Common myeloid progenitor, CD34-positive (primary cell): ENCODE results near the gene RFT1.

Experiments used
- CTCF ChIA-PET: fragments of 350-600 bp; sonication (Branson Sonifier 250); formaldehyde crosslinking; loops from one replicate; lab custom pipeline; 2021; ENCODE audit warnings: antibody characterized with exemption; lab: Charles Lee
- POLR2A ChIA-PET: fragments of 350-600 bp; sonication (Branson Sonifier 250); formaldehyde crosslinking; loops from one replicate; lab custom pipeline; 2021; ENCODE audit warnings: antibody characterized with exemption; lab: Charles Lee
- DNase-seq, 3 donors: peaks; one replicate each; pipeline versions ENCODE4 v3.0.0 to v3.0.0-alpha.2; 2013
- H3K27ac ChIP-seq, 2 experiments: 1 replicate in 1 of 2; 2 replicates in 1 of 2; pipeline ENCODE4 v1.7.0; 2013; ENCODE audit warnings: inconsistent platforms in 2 of 2, low read length in 2 of 2, mild to moderate bottlenecking in 2 of 2, low read depth in 1 of 2, moderate library complexity in 1 of 2; ENCODE audit not compliant: severe bottlenecking in 2 of 2, insufficient read depth in 1 of 2, poor library complexity in 1 of 2
- H3K27me3 ChIP-seq, 5 experiments: replicated peaks in 2 of 5; 1 replicate in 3 of 5; 2 replicates in 2 of 5; pipeline versions ENCODE4 v1.6.1 to v1.7.0; 2013; ENCODE audit warnings: low read length in 4 of 5, mild to moderate bottlenecking in 2 of 5, moderate library complexity in 2 of 5, inconsistent platforms in 1 of 5; ENCODE audit not compliant: insufficient read depth in 5 of 5, control insufficient read depth in 4 of 5
- H3K36me3 ChIP-seq, 4 experiments: 1 replicate in 2 of 4; 2 replicates in 2 of 4; pipeline versions ENCODE4 v1.6.1 to v1.7.0; 2013; ENCODE audit warnings: low read length in 3 of 4, control low read depth in 1 of 4, mild to moderate bottlenecking in 1 of 4; ENCODE audit not compliant: control insufficient read depth in 4 of 4, insufficient read depth in 4 of 4
- H3K4me1 ChIP-seq, 4 experiments: 1 replicate in 3 of 4; 2 replicates in 1 of 4; pipeline versions ENCODE4 v1.6.1 to v1.7.1; 2013; ENCODE audit warnings: low read length in 3 of 4, mild to moderate bottlenecking in 3 of 4, control low read depth in 1 of 4, inconsistent platforms in 1 of 4, moderate library complexity in 1 of 4; ENCODE audit not compliant: control insufficient read depth in 4 of 4, insufficient read depth in 4 of 4; ENCODE audit errors: control extremely low read depth in 1 of 4
- H3K4me3 ChIP-seq, 7 experiments: 1 replicate in 4 of 7; 2 replicates in 3 of 7; pipeline versions ENCODE4 v1.5.1 to v1.7.0; 2013; ENCODE audit warnings: mild to moderate bottlenecking in 7 of 7, low read length in 6 of 7, moderate library complexity in 6 of 7, inconsistent platforms in 2 of 7, low read depth in 2 of 7, control low read depth in 1 of 7; ENCODE audit not compliant: insufficient read depth in 4 of 7, control insufficient read depth in 1 of 7; ENCODE audit errors: extremely low read depth in 1 of 7
- H3K9me3 ChIP-seq, 5 experiments: 1 replicate in 4 of 5; 2 replicates in 1 of 5; pipeline versions ENCODE4 v1.6.1 to v1.7.1; 2013; ENCODE audit warnings: low read length in 4 of 5, mild to moderate bottlenecking in 2 of 5, inconsistent platforms in 1 of 5, low read depth in 1 of 5, moderate library complexity in 1 of 5; ENCODE audit not compliant: control insufficient read depth in 4 of 5, insufficient read depth in 2 of 5; ENCODE audit errors: control extremely low read depth in 1 of 5
- WGBS: methylation state at CpG from one replicate; pipeline ENCODE4 v1.1.5; 2013; ENCODE audit not compliant: insufficient coverage; 5-methylcytosine and 5-hydroxymethylcytosine counted together

The RFT1 gene

DNA sequence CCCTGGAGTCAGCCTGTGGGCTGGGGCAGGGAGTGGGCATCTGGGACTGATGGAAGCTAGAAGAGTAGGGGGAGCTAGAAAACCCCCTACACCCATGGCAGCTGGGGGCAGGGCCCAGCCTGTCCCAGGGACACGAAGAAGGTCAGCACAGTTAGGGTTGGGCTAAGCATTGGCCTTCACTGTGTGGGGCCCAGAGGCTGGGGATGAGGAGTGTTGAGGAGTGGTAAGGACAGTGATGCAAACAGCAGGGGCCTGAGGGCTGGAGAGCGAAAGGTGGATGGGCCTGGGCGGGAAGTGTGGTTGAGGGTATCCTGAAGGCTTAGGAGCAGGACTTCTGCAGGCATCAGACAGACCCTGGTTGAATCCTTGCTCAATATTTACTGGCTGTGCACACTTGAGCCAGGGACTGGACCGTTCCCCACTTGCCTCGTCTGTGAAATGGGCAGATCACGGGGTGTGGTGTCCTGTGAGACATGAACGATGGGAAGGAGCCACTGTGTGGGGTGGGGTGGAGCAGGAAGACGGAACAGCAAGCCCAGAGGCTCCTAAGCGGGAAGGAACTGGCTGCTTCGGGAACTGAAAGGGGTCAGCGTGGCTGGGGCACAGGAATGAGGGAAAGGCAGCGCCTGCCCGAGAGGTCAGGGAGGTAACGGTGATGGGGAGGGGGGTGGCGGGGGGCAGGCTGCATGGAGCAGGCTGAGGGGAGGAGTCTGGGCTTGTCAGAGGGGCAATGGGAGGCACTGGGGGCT is 38.1 kb upstream of the RFT1 start:
- ChIA-PET POLR2A (no interaction called here), CTCF (interaction anchor here (5.7 kb wide), 1 partner anchor 35 kb away, joined by 31 read pairs; no protein-coding TSS in a partner anchor)
- Histone ChIP-seq H3K4me3 (no peak overlapping the region), H3K36me3 (peaks cover 0 to 37% (median 0%) of the 10 kb centered on the region in 4 experiments), H3K9me3 (no peaks in the 10 kb centered on the region), H3K4me1 (peaks cover 3 to 99% (median 54%) of the 10 kb centered on the region in 4 experiments), H3K27ac (no peak overlapping the region), H3K27me3 (no peaks in the 10 kb centered on the region)
- DNase-seq: no peak
- WGBS: over 99% methylated on average over 14 of the region's 15 CpGs

DNA sequence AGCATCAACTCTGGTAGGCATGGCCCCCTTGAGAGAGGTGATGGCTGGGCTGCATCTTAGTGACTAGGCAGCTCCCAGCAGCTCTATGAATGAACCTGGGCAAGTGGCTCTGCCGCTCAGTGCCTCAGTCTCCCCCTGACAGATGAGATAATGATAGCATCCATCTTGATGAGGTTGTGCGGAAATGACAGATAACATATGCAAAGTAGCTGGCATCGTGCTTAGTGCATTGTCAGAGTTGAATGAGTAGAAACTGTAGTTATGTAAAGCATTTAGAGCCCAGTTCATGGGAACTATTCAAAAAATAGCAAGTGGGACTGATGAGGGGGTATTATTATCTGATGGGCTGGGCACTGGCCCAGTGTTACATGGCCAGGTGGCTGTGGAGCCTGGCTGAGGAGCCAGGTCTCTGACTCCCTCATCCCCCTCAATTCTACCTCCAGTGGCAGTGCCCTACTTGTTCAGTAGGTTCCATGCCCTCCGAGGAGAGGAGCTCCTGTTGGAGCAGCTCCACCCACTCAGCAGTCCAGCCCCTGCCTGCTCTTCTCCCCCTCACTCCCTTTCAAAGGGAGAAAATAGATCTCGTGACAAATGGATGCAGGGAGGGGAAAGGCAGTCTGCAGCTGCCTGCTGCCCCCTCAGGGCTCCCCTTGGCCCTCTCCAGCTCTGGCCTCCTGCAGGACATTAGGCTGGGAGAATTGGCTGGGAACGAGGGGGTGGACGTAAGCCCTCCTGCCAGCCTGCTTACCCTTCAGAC is 37.4 kb upstream of the RFT1 start:
- H3K4me1 ChIP-seq: peaks cover 3 to 99% (median 52%) of the 10 kb centered on the region in 4 experiments
- no peak for DNase-seq
- POLR2A ChIA-PET: interaction anchor here (0.7 kb wide), 1 partner anchor 276 kb away, joined by 3 read pairs; no protein-coding TSS in a partner anchor
- no peak overlapping the region for H3K4me3 ChIP-seq
- no peak overlapping the region for H3K27ac ChIP-seq
- H3K27me3 ChIP-seq: no peaks in the 10 kb centered on the region
- 80% methylated on average over 5 of the region's 7 CpGs for WGBS
- H3K36me3 ChIP-seq: peaks cover 0 to 30% (median 0%) of the 10 kb centered on the region in 4 experiments
- no peaks in the 10 kb centered on the region for H3K9me3 ChIP-seq
- CTCF ChIA-PET: interaction anchor here (5.7 kb wide), 1 partner anchor 34 kb away, joined by 31 read pairs; no protein-coding TSS in a partner anchor

DNA sequence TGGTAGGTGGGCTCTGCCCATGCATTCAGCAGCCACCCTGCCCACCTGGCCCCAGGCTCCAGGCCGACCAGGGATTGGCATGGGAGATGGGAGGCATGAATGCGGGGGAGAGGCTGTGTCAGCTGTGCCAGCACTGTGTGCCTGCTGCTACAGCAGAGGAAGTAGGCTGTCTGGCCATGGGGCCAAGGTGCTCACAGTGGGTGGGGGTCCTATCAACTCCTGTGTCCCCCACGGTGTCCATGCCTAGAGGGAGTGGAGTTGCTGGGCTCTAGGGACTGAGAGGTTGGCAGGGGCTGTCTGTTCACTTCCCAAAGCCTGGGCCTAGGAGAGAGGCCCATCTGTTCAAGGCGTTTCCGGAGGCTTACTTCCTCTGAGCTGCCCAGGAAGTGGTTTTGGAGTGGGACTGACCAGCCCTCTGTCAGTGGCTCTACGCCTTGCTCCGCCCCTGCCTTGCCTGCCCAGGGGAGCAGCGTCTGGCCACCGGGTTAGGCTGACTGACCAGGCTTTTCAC is 36.6 kb upstream of the RFT1 start:
- CTCF ChIA-PET: interaction anchor here (5.7 kb wide), 1 partner anchor 34 kb away, joined by 31 read pairs; no protein-coding TSS in a partner anchor
- DNase-seq: peak in 2 of 3 donors; percentile 34 to 46
- 55% methylated on average over 8 of the region's 9 CpGs for WGBS
- no peaks in the 10 kb centered on the region for H3K27me3 ChIP-seq
- POLR2A ChIA-PET: interaction anchor here (0.7 kb wide), 1 partner anchor 275 kb away, joined by 3 read pairs; no protein-coding TSS in a partner anchor
- H3K4me3 ChIP-seq: peak overlapping the region in 1 of 7 experiments; percentile 56
- H3K36me3 ChIP-seq: peaks cover 0 to 27% (median 0%) of the 10 kb centered on the region in 4 experiments
- peaks cover 3 to 98% (median 50%) of the 10 kb centered on the region in 4 experiments for H3K4me1 ChIP-seq
- no peak overlapping the region for H3K27ac ChIP-seq
- no peaks in the 10 kb centered on the region for H3K9me3 ChIP-seq

DNA sequence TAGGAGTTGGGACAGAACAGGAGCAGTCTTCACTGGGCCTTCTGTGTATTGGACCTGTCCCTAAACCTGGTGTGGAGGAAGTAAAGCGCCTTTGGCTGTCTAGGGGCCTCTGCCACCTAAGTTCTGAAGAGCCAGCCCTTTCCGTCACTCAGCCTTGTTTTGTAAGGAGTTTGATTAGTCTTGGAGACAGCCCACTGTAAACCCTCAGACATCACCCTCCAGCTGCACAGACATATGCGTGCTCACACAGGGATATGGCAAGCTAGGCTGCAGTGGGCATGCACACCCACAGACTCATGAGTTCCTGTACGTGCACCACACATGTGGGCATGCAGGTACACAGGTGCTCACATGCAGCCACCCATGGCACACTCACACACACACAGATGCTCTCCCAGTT is 36.0 kb upstream of the RFT1 start:
- Histone ChIP-seq H3K4me3 (peak overlapping the region in 1 of 7 experiments; percentile 56), H3K9me3 (no peaks in the 10 kb centered on the region), H3K27me3 (no peaks in the 10 kb centered on the region), H3K4me1 (peaks cover 3 to 91% (median 49%) of the 10 kb centered on the region in 4 experiments), H3K27ac (no peak overlapping the region), H3K36me3 (peaks cover 0 to 27% (median 0%) of the 10 kb centered on the region in 4 experiments)
- WGBS: 84% methylated on average over 3 of the region's 4 CpGs
- ChIA-PET POLR2A (no interaction called here), CTCF (interaction anchor here (1.2 to 5.7 kb wide), 3 partner anchors 8 to 33 kb away, joined by 4 to 31 read pairs (median 5); no protein-coding TSS in a partner anchor)
- no peak for DNase-seq

DNA sequence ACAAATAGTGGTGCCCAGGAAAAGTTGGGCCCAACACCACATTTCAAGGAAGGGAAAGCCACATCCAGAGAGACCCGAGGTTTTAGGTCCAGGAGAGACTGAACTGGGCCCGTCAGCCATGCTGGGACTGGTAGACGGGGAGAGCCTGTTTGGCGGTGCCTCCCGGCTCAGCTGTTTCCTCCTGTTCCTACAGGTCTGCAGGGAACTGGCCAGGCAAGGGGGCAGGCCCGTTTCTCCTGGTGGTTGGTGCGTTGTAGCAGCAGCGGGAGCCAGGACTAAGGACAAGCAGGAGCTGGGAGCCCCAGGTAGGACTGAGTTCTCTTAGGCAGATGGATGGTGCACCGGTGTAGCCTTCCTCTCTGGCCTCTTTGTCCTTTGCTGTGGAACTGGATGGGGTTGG is 34.7 kb upstream of the RFT1 start:
- peaks cover 3 to 88% (median 46%) of the 10 kb centered on the region in 4 experiments for H3K4me1 ChIP-seq
- ChIA-PET POLR2A (no interaction called here), CTCF (interaction anchor here (1.3 to 5.7 kb wide), 2 partner anchors 10 to 32 kb away, joined by 4 to 31 read pairs; no protein-coding TSS in a partner anchor)
- peak overlapping the region in 1 of 7 experiments; percentile 26 for H3K4me3 ChIP-seq
- no peak overlapping the region for H3K27ac ChIP-seq
- DNase-seq: no peak
- H3K9me3 ChIP-seq: no peaks in the 10 kb centered on the region
- peaks cover 0 to under 1% (median 0%) of the 10 kb centered on the region in 5 experiments for H3K27me3 ChIP-seq
- peaks cover 0 to 27% (median 0%) of the 10 kb centered on the region in 4 experiments for H3K36me3 ChIP-seq
- 84% methylated on average over 7 of the region's 9 CpGs for WGBS

DNA sequence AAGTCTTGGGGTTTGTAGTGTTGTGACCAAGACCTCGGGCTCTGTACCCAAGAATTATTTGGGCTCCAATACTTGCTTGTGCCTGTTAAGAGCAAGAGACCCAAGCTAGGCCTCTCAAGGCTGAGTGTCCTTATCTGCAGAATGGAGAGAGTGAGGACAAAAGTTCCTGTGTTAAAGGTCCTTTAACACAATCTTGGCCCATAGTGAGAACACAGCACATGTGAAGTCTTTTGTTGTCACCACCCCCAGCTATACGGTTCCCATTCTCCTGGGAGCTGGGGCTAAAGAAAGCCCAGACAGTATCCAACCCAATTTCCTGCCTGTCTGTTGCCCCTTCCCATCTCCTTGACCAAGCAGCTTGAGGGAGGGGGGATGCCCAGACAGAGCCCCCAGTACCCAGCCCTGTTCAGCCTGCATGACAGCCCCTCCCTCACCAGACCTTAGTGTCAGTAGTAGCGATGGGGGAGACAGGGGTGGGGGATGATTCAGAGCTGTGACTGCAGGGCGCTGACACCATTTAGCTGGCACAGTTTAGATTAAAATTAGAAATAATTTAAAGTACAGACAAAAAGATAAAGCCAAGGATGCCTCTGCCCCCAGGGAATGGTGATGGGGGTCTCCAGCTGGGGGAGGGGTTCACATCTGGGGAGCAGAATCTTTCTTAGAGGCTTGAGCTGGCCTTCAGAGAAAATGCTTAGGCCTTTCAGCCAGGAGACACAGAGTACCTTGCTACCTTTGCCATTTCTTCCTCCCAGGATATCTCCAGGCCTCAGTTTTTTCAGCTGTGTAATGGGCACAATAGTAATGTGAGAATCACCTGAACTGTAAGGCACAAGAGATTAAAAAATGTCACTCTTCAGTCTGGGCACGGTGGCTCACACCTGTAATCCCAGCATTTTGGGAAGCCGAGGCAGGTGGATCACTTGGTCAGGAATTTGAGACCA is 33.5 kb upstream of the RFT1 start:
- peak overlapping the region in 1 of 7 experiments; percentile 83 for H3K4me3 ChIP-seq

More for the DNA sequence above, 33.5 kb upstream of the RFT1 start:
- no peaks in the 10 kb centered on the region for H3K9me3 ChIP-seq
- 94% methylated on average over 3 of the region's 6 CpGs for WGBS
- ChIA-PET CTCF (interaction anchor here (0.9 to 5.7 kb wide), 2 partner anchors 29 to 30 kb away, joined by 4 to 31 read pairs; no protein-coding TSS in a partner anchor), POLR2A (no interaction called here)
- peaks cover 0 to 27% (median 0%) of the 10 kb centered on the region in 4 experiments for H3K36me3 ChIP-seq
- H3K27me3 ChIP-seq: peaks cover 0 to 6% (median 0%) of the 10 kb centered on the region in 5 experiments
- no peak overlapping the region for H3K27ac ChIP-seq
- H3K4me1 ChIP-seq: peaks cover 2 to 88% (median 47%) of the 10 kb centered on the region in 4 experiments
- DNase-seq: no peak
